SK-N-SH (cell line): ENCODE data around the gene MACROD2. TPM values are rescaled to one million over a fixed set of nuclear protein-coding genes. Genes with fewer than 3 reads are reported as not detected.

Source experiments
- CTCF ChIA-PET: fragments of 300-600, 350-600 bp; formaldehyde crosslinking; extraction: SDS; loops from one replicate; lab custom pipeline; 2021; lab: Yijun Ruan, JAX
- POLR2A ChIA-PET: fragments of 350-600 bp; sonication (Branson Sonifier 250); formaldehyde crosslinking; extraction: SDS; loops from one replicate; lab custom pipeline; 2020; ENCODE audit warnings: antibody characterized with exemption, inconsistent platforms; lab: Yijun Ruan, JAX
- DNase-seq: peaks from one replicate; pipeline ENCODE4 v3.0.0; 2012
- H2AFZ ChIP-seq: fragments of 200-600 bp; sonication (generic); 2 replicates; pipeline ENCODE4 v1.8.1; 2016; ENCODE audit warnings: antibody characterized with exemption, mild to moderate bottlenecking, low read depth
- H3F3A ChIP-seq: fragments of 200-600 bp; sonication (generic); replicated peaks from 2 replicates; pipeline ENCODE3; 2016; ENCODE audit warnings: antibody characterized with exemption, mild to moderate bottlenecking; ENCODE audit not compliant: insufficient read depth
- H3K27ac ChIP-seq, 2 experiments: fragments of 200-500 bp in 1 of 2; fragments of 200-600 bp in 1 of 2; sonication (Bioruptor generic) in 1 of 2; sonication (generic), shearing (Covaris generic) in 1 of 2; 2 replicates each; pipeline versions ENCODE4 v1.5.1 to v1.6.1; 2014 to 2016; ENCODE audit warnings: low read depth in 2 of 2, inconsistent platforms in 1 of 2, low read length in 1 of 2, mild to moderate bottlenecking in 1 of 2, mixed read lengths in 1 of 2
- H3K27me3 ChIP-seq: fragments of 200-600 bp; sonication (generic), shearing (Covaris generic); 2 replicates; pipeline ENCODE4 v1.6.1; 2016; ENCODE audit warnings: mixed run types; ENCODE audit not compliant: insufficient read depth
- H3K36me3 ChIP-seq, 2 experiments: fragments of 200-500 bp in 1 of 2; fragments of 200-600 bp in 1 of 2; sonication (Bioruptor generic) in 1 of 2; sonication (generic) in 1 of 2; replicated peaks in 1 of 2; 2 replicates each; pipeline versions ENCODE3 to v1.5.1; 2014 to 2016; ENCODE audit warnings: low read length in 1 of 2, mild to moderate bottlenecking in 1 of 2; ENCODE audit not compliant: insufficient read depth in 2 of 2, control insufficient read depth in 1 of 2
- H3K4me1 ChIP-seq, 2 experiments: fragments of 200-500 bp in 1 of 2; fragments of 200-600 bp in 1 of 2; sonication (Bioruptor generic) in 1 of 2; sonication (generic), shearing (Covaris generic) in 1 of 2; 2 replicates each; pipeline versions ENCODE4 v1.5.1 to v1.6.1; 2014 to 2016; ENCODE audit warnings: low read depth in 1 of 2, low read length in 1 of 2, mixed run types in 1 of 2; ENCODE audit not compliant: insufficient read depth in 2 of 2, control insufficient read depth in 1 of 2
- H3K4me2 ChIP-seq: fragments of 200-600 bp; sonication (generic), shearing (Covaris generic); 2 replicates; pipeline ENCODE4 v1.6.1; 2017; ENCODE audit warnings: mixed run types
- H3K4me3 ChIP-seq, 2 experiments: fragments of 200-500 bp in 1 of 2; fragments of 200-600 bp in 1 of 2; sonication (Bioruptor generic) in 1 of 2; sonication (generic), shearing (Covaris generic) in 1 of 2; 2 replicates each; pipeline versions ENCODE4 v1.5.1 to v1.8.1; 2014 to 2016; ENCODE audit warnings: low read depth in 2 of 2, inconsistent platforms in 1 of 2, low read length in 1 of 2, mild to moderate bottlenecking in 1 of 2, mixed read lengths in 1 of 2, moderate library complexity in 1 of 2
- H3K79me2 ChIP-seq: fragments of 200-600 bp; sonication (generic); 2 replicates; pipeline ENCODE4 v1.8.1; 2017; ENCODE audit warnings: mild to moderate bottlenecking; ENCODE audit not compliant: insufficient read depth
- H3K9ac ChIP-seq: fragments of 200-600 bp; sonication (generic); 2 replicates; pipeline ENCODE4 v1.6.1; 2017; ENCODE audit warnings: mixed run types
- H3K9me2 ChIP-seq: fragments of 200-600 bp; sonication (generic); 2 replicates; pipeline ENCODE4 v1.6.1; 2017; ENCODE audit warnings: mixed run types
- H3K9me3 ChIP-seq: fragments of 200-600 bp; sonication (generic); 2 replicates; pipeline ENCODE4 v1.6.1; 2017; ENCODE audit warnings: mixed run types, mild to moderate bottlenecking, moderate library complexity
- H4K20me1 ChIP-seq: fragments of 200-600 bp; sonication (generic); 2 replicates; pipeline ENCODE4 v1.6.1; 2017; ENCODE audit warnings: mild to moderate bottlenecking, mixed run types; ENCODE audit not compliant: insufficient read depth
- EP300 ChIP-seq, 2 experiments: IDR thresholded peaks; 2 replicates each; pipeline versions ENCODE4 v1.4.0 to v1.6.1; 2012; ENCODE audit warnings: borderline replicate concordance in 1 of 2, low read depth in 1 of 2, low read length in 1 of 2
- EZH2phosphoT487 ChIP-seq: fragments of 200-600 bp; sonication (generic); IDR thresholded peaks from 2 replicates; pipeline ENCODE4 v1.6.1; 2017; ENCODE audit warnings: low read depth, mixed run types, mild to moderate bottlenecking, antibody characterized with exemption, moderate library complexity, borderline replicate concordance
- GATA2 ChIP-seq: sonication (generic); formaldehyde crosslinking; IDR thresholded peaks from 2 replicates; pipeline ENCODE4 v1.5.0; 2020; ENCODE audit warnings: mild to moderate bottlenecking, missing genetic modification reagents
- MEF2A ChIP-seq: IDR thresholded peaks from 2 replicates; pipeline ENCODE4 v1.4.0; 2012; ENCODE audit warnings: low read depth, borderline replicate concordance
- MXI1 ChIP-seq: IDR thresholded peaks from 2 replicates; pipeline ENCODE4 v1.6.1; 2012; ENCODE audit warnings: mild to moderate bottlenecking, low read depth, low read length, improper control_type of control experiment
- RCOR1 ChIP-seq: fragments of 150-350 bp; IDR thresholded peaks from 2 replicates; pipeline ENCODE4 v1.6.1; 2017; ENCODE audit warnings: antibody characterized with exemption, low read length
- SMC3 ChIP-seq: IDR thresholded peaks from 2 replicates; pipeline ENCODE4 v1.6.1; 2012; ENCODE audit warnings: low read depth, low read length, improper control_type of control experiment
- TAF1 ChIP-seq: IDR thresholded peaks from 2 replicates; pipeline ENCODE4 v1.6.1; 2012; ENCODE audit warnings: low read depth, mild to moderate bottlenecking, low read length, moderate library complexity, borderline replicate concordance
- TCF12 ChIP-seq: IDR thresholded peaks from 2 replicates; pipeline ENCODE4 v1.4.0; 2012
- TEAD4 ChIP-seq: IDR thresholded peaks from 2 replicates; pipeline ENCODE4 v1.4.0; 2012; ENCODE audit warnings: mild to moderate bottlenecking, borderline replicate concordance; ENCODE audit not compliant: insufficient read depth
- WGBS: methylation state at CpG from one replicate; pipeline ENCODE4 v1.1.6; 2017; ENCODE audit warnings: low lambda C conversion rate; 5-methylcytosine and 5-hydroxymethylcytosine counted together
- polyA plus RNA-seq, 3 experiments: library from polyadenylated mRNA; depleted of rRNA; stranded (reverse); fragments of >200 nt; gene quantifications; 2 replicates each; pipeline ENCODE4 v1.2.3, GENCODE V29; 2012
- TF ChIP-seq, protein P1 (sequence below): IDR thresholded peaks from 2 replicates; pipeline ENCODE4; 2012
- TF ChIP-seq, protein P2 (sequence below): fragments of 200-600 bp; sonication (generic); IDR thresholded peaks from 2 replicates; pipeline ENCODE4 v1.6.1; 2017; ENCODE audit warnings: antibody characterized with exemption, mild to moderate bottlenecking, moderate library complexity
- TF ChIP-seq, protein P3 (sequence below): IDR thresholded peaks from 2 replicates; pipeline ENCODE4 v1.4.0; 2012; ENCODE audit warnings: low read depth, borderline replicate concordance
- TF ChIP-seq, protein P4 (sequence below): fragments of 150-350 bp; IDR thresholded peaks from 2 replicates; pipeline ENCODE4 v1.6.1; 2017; ENCODE audit warnings: antibody characterized with exemption, low read length, low read depth, borderline replicate concordance
- TF ChIP-seq, protein P5 (sequence below): IDR thresholded peaks from 2 replicates; pipeline ENCODE4 v1.4.0; 2012; ENCODE audit warnings: low read depth, borderline replicate concordance
- TF ChIP-seq, protein P6 (sequence below): IDR thresholded peaks from 2 replicates; pipeline ENCODE4 v1.6.1; 2012; ENCODE audit warnings: mild to moderate bottlenecking, low read depth, low read length, moderate library complexity
- TF ChIP-seq, protein P7 (sequence below): IDR thresholded peaks from 2 replicates; pipeline ENCODE4 v1.4.0; 2012; ENCODE audit warnings: low read depth

Gene MACROD2
- polyA plus RNA-seq, 1 of the 3 experiments (the other 2 are of a cell fraction): 0.33 TPM

DNA sequence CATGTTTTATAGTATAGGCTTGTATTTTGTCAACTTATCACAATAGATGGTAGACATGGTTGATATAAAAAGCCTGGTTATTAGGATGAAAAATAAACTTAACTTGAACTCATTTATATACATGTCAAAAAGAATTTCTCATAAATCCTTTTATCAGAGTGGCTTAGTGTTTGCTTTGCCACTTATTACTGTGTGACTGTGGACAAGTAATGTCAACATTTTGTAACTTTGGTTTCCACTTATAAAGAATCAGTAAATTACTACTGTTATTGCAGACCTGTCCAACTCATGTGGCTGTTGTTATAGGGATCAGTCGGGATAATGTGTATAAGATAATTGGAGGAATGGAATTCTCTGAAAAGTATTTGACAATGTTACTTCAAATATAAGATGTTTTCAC, 1236.9 kb downstream of the MACROD2 start (continued):
- TF ChIP-seq, protein P1, sequence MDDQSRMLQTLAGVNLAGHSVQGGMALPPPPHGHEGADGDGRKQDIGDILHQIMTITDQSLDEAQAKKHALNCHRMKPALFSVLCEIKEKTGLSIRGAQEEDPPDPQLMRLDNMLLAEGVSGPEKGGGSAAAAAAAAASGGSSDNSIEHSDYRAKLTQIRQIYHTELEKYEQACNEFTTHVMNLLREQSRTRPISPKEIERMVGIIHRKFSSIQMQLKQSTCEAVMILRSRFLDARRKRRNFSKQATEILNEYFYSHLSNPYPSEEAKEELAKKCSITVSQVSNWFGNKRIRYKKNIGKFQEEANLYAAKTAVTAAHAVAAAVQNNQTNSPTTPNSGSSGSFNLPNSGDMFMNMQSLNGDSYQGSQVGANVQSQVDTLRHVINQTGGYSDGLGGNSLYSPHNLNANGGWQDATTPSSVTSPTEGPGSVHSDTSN: no peak

DNA sequence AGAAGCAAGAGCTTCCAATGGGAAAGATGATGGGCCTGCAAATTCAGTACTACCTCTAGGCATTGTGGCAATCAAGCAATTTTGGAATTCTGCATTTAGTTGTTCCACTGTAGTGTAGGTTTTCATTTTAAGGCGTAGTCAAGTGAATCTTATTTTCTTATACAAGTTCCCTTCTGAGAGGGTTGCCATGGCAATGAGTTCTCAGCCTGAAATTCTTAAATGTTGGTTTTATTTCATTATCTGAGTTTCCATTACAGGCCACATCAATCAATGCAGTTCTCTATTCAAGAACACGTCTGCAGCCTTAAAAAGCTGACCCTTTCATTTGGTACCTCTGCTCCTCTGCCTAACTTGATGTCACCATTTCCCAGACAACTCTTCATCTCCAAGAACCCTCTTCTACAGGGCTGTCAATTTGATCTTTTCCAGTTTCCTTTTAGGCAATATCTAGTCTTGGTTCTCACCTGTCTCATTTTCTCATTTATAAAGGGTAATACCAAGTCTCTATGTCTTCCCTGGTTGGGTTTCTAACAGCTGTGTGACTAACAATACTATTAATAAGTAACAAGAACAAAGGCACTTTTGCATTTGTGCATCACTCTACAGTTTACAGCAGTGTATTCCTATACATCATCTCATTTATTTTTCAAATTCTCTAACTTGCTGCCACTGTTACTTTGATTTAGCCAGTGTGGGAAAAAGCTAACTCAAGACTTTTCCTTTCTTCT, 1240.3 kb downstream of the MACROD2 start:
- TF ChIP-seq MEF2A (no peak), SMC3 (no peak), TCF12 (no peak), GATA2 (CRISPR knock-in tag) (no peak), EP300 (IDR thresholded peaks at IDR 0.05; ENCODE audit: borderline replicate concordance in 1 of 2, low read depth in 1 of 2, low read length in 1 of 2) (no peak), RCOR1 (no peak), MXI1 (no peak), EZH2phosphoT487 (no peak), TEAD4 (no peak), TAF1 (no peak)
- TF ChIP-seq, protein P2, sequence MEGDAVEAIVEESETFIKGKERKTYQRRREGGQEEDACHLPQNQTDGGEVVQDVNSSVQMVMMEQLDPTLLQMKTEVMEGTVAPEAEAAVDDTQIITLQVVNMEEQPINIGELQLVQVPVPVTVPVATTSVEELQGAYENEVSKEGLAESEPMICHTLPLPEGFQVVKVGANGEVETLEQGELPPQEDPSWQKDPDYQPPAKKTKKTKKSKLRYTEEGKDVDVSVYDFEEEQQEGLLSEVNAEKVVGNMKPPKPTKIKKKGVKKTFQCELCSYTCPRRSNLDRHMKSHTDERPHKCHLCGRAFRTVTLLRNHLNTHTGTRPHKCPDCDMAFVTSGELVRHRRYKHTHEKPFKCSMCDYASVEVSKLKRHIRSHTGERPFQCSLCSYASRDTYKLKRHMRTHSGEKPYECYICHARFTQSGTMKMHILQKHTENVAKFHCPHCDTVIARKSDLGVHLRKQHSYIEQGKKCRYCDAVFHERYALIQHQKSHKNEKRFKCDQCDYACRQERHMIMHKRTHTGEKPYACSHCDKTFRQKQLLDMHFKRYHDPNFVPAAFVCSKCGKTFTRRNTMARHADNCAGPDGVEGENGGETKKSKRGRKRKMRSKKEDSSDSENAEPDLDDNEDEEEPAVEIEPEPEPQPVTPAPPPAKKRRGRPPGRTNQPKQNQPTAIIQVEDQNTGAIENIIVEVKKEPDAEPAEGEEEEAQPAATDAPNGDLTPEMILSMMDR: no peak
- TF ChIP-seq, protein P1: no peak
- TF ChIP-seq, protein P3, sequence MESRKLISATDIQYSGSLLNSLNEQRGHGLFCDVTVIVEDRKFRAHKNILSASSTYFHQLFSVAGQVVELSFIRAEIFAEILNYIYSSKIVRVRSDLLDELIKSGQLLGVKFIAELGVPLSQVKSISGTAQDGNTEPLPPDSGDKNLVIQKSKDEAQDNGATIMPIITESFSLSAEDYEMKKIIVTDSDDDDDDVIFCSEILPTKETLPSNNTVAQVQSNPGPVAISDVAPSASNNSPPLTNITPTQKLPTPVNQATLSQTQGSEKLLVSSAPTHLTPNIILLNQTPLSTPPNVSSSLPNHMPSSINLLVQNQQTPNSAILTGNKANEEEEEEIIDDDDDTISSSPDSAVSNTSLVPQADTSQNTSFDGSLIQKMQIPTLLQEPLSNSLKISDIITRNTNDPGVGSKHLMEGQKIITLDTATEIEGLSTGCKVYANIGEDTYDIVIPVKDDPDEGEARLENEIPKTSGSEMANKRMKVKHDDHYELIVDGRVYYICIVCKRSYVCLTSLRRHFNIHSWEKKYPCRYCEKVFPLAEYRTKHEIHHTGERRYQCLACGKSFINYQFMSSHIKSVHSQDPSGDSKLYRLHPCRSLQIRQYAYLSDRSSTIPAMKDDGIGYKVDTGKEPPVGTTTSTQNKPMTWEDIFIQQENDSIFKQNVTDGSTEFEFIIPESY: no peak
- TF ChIP-seq, protein P4, sequence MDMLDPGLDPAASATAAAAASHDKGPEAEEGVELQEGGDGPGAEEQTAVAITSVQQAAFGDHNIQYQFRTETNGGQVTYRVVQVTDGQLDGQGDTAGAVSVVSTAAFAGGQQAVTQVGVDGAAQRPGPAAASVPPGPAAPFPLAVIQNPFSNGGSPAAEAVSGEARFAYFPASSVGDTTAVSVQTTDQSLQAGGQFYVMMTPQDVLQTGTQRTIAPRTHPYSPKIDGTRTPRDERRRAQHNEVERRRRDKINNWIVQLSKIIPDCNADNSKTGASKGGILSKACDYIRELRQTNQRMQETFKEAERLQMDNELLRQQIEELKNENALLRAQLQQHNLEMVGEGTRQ: no peak
- TF ChIP-seq, protein P5, sequence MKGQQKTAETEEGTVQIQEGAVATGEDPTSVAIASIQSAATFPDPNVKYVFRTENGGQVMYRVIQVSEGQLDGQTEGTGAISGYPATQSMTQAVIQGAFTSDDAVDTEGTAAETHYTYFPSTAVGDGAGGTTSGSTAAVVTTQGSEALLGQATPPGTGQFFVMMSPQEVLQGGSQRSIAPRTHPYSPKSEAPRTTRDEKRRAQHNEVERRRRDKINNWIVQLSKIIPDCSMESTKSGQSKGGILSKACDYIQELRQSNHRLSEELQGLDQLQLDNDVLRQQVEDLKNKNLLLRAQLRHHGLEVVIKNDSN: no peak
- TF ChIP-seq, protein P6, sequence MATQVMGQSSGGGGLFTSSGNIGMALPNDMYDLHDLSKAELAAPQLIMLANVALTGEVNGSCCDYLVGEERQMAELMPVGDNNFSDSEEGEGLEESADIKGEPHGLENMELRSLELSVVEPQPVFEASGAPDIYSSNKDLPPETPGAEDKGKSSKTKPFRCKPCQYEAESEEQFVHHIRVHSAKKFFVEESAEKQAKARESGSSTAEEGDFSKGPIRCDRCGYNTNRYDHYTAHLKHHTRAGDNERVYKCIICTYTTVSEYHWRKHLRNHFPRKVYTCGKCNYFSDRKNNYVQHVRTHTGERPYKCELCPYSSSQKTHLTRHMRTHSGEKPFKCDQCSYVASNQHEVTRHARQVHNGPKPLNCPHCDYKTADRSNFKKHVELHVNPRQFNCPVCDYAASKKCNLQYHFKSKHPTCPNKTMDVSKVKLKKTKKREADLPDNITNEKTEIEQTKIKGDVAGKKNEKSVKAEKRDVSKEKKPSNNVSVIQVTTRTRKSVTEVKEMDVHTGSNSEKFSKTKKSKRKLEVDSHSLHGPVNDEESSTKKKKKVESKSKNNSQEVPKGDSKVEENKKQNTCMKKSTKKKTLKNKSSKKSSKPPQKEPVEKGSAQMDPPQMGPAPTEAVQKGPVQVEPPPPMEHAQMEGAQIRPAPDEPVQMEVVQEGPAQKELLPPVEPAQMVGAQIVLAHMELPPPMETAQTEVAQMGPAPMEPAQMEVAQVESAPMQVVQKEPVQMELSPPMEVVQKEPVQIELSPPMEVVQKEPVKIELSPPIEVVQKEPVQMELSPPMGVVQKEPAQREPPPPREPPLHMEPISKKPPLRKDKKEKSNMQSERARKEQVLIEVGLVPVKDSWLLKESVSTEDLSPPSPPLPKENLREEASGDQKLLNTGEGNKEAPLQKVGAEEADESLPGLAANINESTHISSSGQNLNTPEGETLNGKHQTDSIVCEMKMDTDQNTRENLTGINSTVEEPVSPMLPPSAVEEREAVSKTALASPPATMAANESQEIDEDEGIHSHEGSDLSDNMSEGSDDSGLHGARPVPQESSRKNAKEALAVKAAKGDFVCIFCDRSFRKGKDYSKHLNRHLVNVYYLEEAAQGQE: no peak
- TF ChIP-seq, protein P7, sequence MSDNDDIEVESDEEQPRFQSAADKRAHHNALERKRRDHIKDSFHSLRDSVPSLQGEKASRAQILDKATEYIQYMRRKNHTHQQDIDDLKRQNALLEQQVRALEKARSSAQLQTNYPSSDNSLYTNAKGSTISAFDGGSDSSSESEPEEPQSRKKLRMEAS: no peak
- Histone ChIP-seq H4K20me1 (no peaks in the 10 kb centered on the region), H3K9me2 (no peaks in the 10 kb centered on the region), H2AFZ (no peak overlapping the region), H3K9me3 (no peaks in the 10 kb centered on the region), H3K4me2 (no peak overlapping the region), H3K27ac (no peak overlapping the region), H3K9ac (no peak overlapping the region), H3K27me3 (no peaks in the 10 kb centered on the region), H3K36me3 (no peaks in the 10 kb centered on the region), H3K4me3 (no peak overlapping the region), H3K79me2 (no peaks in the 10 kb centered on the region), H3F3A (no peaks in the 10 kb centered on the region), H3K4me1 (no peaks in the 10 kb centered on the region)
- POLR2A ChIA-PET: no interaction called here
- DNase-seq: no peak
- 77% methylated on average over 2 of the region's 2 CpGs for WGBS
- CTCF ChIA-PET: interaction anchor here (0.6 to 1.6 kb wide), 3 partner anchors 12 to 1093 kb away, joined by 3 to 4 read pairs (median 3); partner anchors contain the start of gene FLRT3
